ENCODE results near the gene SAV1.

DNA sequence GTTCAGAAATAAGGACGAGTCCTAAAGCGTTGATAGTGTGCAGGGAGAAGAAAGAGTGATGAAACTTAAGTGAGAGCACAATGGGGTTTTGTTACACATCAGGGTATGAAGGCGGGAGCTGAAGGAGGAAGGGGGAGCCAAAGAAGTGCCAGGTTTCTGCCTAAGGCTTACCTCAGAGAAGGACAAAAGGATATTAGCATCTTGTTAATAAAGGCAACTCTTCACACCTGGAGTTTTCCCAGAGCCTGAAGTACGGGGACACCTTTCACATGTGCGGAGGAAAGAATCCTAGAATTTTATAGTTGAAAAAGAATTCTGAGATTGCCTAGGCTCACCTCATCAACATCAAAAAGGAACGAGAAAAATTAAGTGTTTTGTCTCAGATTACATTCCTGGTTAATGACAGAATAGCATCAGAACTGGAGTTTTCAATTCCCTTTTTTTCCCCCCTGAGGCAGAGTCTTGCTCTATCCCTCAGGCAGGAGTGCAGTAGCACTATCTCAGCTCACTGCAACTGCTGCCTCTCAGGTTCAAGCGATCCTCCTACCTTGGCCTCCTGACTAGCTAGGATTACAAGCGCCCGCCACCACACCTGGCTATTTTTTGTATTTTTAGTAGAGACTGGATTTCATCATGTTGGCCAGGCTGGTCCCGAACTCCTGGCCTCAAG lies 2.2 kb upstream of the SAV1 start:
- no peak for TF ChIP-seq CTCF (IDR thresholded peaks at IDR 0.05)
- TF ChIP-seq POLR2A (IDR thresholded peaks at IDR 0.05), result no peak
- no peak for TF ChIP-seq POLR2AphosphoS5 (IDR thresholded peaks at IDR 0.05; ENCODE audit: insufficient read depth in 1 of 2, low read depth in 1 of 2)

Data from vagina (tissue), 2 donors.